Stomach smooth muscle (tissue), 2 donors: ENCODE results near the gene TRAF3IP1.
"Not testable (repeated sequence)": the region's sequence is repeated elsewhere in the genome, so short reads cannot be mapped to it uniquely, and the experiment has no call there.

Source experiments
- H3K27ac ChIP-seq: one replicate; pipeline ENCODE4 v1.7.0; 2013; ENCODE audit warnings: mild to moderate bottlenecking, low read length, inconsistent platforms
- H3K27me3 ChIP-seq, 2 donors: one replicate each; pipeline ENCODE4 v1.7.0; 2013; ENCODE audit warnings: low read length in 2 of 2; ENCODE audit not compliant: insufficient read depth in 2 of 2, control insufficient read depth in 1 of 2
- H3K36me3 ChIP-seq, 2 donors: one replicate each; pipeline ENCODE4 v1.7.0; 2013; ENCODE audit warnings: low read length in 2 of 2; ENCODE audit not compliant: control insufficient read depth in 2 of 2, insufficient read depth in 2 of 2
- H3K4me1 ChIP-seq: one replicate; pipeline ENCODE4 v1.7.0; 2013; ENCODE audit warnings: low read length; ENCODE audit not compliant: control insufficient read depth, insufficient read depth
- H3K4me3 ChIP-seq, 2 donors: one replicate each; pipeline ENCODE4 v1.7.0; 2013; ENCODE audit warnings: low read length in 2 of 2
- H3K9ac ChIP-seq, 2 donors: one replicate each; pipeline ENCODE4 v1.7.0; 2013; ENCODE audit warnings: low read length in 2 of 2, mild to moderate bottlenecking in 1 of 2
- H3K9me3 ChIP-seq, 2 donors: one replicate each; pipeline ENCODE4 v1.7.0; 2013; ENCODE audit warnings: low read length in 2 of 2; ENCODE audit not compliant: control insufficient read depth in 2 of 2
- donor health status: healthy.
- donor health status: Pancreatic carcinoma.

TRAF3IP1 gene

DNA sequence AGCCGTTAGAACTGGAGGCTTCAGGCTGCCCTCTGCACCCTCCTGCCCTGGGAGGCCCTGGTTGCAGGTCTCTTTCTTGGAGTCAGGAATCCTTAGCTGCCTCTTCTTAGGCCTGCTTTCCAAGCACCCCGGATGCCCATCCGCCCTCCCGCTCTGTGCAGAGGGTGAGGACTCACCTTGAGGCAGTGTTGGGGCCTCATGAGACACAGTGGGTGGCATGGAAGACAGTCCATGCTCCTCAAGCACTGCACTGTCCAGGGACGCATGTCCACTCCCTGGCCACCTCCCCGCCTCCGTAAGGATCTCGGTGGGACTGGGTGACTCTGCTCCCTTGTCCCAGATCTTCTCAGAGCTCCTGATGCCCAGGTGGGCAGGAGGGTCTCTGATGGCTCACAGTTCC lies 5.7 kb upstream of the TRAF3IP1 start:
- H3K27me3 ChIP-seq = no peaks in the 10 kb centered on the region
- no peak overlapping the region for H3K9ac ChIP-seq
- H3K36me3 ChIP-seq = no peaks in the 10 kb centered on the region
- no peak overlapping the region for H3K4me3 ChIP-seq
- H3K27ac ChIP-seq = no peak overlapping the region
- no peaks in the 10 kb centered on the region for H3K9me3 ChIP-seq
- H3K4me1 ChIP-seq = no peaks in the 10 kb centered on the region

DNA sequence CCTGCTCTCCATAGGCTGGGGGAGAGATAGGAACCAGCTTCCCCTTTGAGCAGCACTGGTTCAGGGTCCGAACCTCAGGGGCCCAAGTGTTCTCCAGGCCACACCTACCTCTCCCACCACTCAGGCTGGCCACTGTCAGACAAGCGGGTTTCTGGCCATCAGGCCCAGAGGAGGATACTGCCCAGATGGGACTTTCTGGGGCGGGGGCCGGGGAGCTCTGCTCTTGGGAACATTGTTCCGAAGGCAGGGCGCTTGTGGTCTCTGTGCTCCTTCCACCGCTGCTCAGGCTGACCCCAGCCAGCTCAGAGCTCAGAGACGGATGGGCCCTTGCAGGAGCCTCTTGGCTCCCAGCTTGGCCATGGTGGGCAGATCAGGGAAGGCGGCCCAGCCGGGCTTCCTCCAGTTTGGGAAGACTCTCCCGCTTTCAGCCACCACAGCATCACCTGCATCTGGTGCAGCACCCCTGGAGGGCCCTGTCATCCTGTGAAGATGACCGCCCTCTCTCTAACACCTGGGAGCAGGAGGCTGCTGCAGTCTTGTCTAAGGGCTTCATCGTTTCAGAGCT lies 5.2 kb upstream of the TRAF3IP1 start:
- H3K27ac ChIP-seq = no peak overlapping the region
- no peaks in the 10 kb centered on the region for H3K27me3 ChIP-seq
- no peak overlapping the region for H3K4me3 ChIP-seq
- no peaks in the 10 kb centered on the region for H3K36me3 ChIP-seq
- no peak overlapping the region for H3K9ac ChIP-seq
- H3K4me1 ChIP-seq = peaks cover 4% of the 10 kb centered on the region
- no peaks in the 10 kb centered on the region for H3K9me3 ChIP-seq

DNA sequence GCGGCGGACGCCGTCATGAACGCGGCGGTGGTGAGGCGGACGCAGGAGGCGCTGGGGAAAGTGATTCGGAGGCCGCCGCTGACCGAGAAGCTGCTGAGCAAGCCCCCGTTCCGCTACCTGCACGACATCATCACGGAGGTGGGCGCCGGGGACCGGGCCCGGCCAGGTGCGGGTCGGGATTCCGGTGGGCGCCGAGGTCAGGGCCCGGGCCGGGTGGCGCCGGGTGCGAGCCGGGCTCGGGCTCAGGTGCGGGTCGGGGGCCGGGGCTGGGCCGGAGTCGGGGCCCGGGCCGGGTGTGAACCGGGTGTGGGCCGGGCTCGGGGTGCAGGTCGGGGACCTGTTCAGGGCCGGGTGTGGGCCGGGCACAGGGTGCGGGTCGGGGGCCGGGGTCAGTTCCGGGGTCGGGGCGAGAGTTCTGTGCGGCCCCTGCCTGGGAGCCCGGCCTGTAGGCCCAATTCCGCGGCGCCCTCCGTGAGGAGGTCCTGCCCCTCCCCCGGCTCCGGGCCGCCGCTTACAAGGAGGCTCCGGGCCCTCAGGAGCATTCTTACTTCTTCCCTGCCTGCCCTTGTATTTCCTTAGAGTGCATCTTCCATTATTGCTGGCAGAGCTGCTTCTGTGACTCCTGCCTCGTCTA lies 447 bp downstream of the TRAF3IP1 start:
- Histone ChIP-seq H3K4me3 (peak overlapping the region; percentile 73 to 82), H3K9ac (peak overlapping the region; percentile 60 to 73), H3K4me1 (peaks cover 15% of the 10 kb centered on the region), H3K27ac (no peak overlapping the region), H3K9me3 (no peaks in the 10 kb centered on the region), H3K27me3 (no peaks in the 10 kb centered on the region), H3K36me3 (peaks cover 0 to 3% of the 10 kb centered on the region in 2 donors)

DNA sequence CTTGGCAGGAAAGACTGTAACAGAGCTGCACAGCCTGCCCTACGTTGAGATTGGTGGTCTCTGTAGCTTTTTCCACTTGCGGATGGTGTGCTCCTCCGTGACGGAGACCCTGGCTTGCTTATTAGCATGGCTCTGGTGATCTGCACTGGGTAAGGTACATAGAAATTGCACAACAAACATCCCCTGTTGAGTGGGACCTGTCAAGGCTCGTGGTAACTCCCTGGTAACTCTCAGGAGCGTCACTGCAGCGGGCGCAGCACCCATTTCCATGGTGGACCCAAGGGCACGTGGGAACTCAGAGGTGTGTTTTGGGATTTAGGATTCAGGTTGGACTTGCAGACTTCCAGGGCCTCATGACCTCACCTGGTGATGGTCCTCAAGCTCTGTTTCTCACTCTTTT lies 1.1 kb downstream of the TRAF3IP1 start:
- H3K27me3 ChIP-seq = no peaks in the 10 kb centered on the region
- peak overlapping the region; percentile 73 to 82 for H3K4me3 ChIP-seq
- H3K4me1 ChIP-seq = peaks cover 15% of the 10 kb centered on the region
- H3K9me3 ChIP-seq = no peaks in the 10 kb centered on the region
- H3K27ac ChIP-seq = no peak overlapping the region
- peak overlapping the region; percentile 60 to 73 for H3K9ac ChIP-seq
- peaks cover 0 to 3% of the 10 kb centered on the region in 2 donors for H3K36me3 ChIP-seq

DNA sequence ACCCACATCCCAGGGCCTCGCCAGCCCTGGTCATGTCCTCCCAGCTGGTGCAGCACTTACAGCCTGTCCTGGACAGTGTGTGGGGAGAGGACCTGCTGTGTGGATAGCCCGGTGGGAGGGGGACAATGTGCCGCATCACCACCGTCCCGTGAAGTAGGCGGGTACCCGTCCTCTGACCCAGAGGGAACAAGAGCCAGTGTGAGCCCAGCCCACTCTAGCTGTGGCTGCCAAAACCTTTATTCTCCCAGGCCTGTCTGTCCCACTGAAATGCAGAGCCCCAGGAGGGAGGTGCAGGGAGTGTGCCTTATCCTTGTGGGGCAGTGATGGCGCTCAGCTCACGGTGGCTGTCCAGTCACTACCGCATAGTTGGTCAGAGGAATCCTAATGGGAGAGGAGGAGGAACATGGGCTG lies 1.7 kb downstream of the TRAF3IP1 start:
- Histone ChIP-seq H3K27me3 (no peaks in the 10 kb centered on the region), H3K9ac (no peak overlapping the region), H3K4me3 (peak overlapping the region in 1 of 2 donors; percentile 82), H3K27ac (no peak overlapping the region), H3K36me3 (peaks cover 1 to 3% of the 10 kb centered on the region in 2 donors), H3K9me3 (no peaks in the 10 kb centered on the region), H3K4me1 (peaks cover 15% of the 10 kb centered on the region)

DNA sequence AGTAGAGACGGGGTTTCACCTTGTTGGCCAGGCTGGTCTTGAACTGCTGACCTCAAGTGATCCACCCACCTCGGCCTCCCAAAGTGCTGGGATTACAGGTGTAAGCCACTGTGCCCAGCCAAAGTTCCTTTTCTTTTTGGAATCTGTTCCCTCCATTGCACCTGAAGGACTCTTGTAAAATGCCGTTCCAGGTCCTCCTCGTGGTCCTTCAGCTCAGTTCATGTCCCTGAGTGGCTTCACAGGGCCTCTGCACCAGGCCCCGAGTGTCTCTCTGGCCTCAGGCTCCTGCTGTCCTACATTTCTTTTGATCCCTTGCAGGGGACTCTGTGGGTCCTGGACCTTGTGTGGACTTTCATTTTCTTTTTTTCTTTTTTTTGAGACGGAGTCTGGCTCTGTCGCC lies 3.9 kb downstream of the TRAF3IP1 start:
- H3K4me3 ChIP-seq, H3K27me3 ChIP-seq, H3K27ac ChIP-seq, H3K9ac ChIP-seq, H3K9me3 ChIP-seq: not testable (repeated sequence)
- H3K4me1 ChIP-seq = peaks cover 15% of the 10 kb centered on the region
- peaks cover 11% of the 10 kb centered on the region in 2 donors for H3K36me3 ChIP-seq

DNA sequence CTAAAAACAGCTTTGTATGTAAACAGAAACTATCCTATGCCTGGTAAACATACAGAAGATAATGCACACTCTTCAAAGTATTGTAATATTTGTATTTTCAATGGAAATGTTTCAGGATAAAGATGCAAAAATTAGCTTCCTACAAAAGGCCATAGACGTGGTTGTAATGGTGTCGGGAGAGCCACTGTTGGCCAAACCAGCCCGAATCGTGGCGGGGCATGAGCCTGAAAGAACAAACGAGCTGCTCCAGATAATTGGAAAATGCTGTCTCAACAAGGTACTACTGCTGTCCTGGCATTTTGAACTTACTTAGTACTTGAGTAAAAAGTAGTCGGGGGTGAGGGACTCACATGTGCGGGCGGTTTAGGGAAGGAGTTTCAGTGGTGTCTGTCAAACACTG lies 5.4 kb downstream of the TRAF3IP1 start:
- Histone ChIP-seq H3K27ac (no peak overlapping the region), H3K4me1 (peaks cover 10% of the 10 kb centered on the region), H3K27me3 (no peaks in the 10 kb centered on the region), H3K9ac (no peak overlapping the region), H3K36me3 (peaks cover 18 to 20% of the 10 kb centered on the region in 2 donors), H3K4me3 (no peak overlapping the region), H3K9me3 (no peaks in the 10 kb centered on the region)

DNA sequence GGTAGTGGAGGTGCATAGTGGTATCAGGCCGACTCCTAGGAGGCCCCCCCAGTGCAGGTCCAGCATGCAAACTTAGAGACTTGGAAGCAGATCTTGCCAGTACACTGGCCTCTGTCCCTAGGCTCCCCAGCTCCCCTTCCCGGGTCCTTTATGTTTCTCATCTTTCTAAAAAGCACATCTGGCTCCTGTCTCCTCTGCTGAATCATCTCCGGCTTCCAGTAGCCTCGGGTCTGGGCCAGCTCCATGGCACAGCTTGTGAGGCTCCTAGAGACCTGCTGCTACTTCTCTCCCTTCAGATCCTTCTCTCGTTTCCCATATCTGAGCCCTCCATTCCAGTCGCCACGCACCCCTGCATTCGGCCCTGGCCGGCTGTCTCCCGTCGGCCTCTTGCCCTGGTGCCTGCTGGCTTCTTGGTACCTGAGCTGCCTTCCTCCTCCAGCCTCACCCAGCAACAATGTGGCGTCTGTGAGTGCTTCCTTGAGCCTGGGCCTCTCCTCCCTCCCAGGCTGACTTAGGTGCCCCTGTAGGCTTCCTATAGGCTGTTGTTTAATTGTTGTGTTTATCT lies 6.6 kb downstream of the TRAF3IP1 start:
- no peaks in the 10 kb centered on the region for H3K9me3 ChIP-seq
- H3K27ac ChIP-seq = no peak overlapping the region
- peaks cover under 1% of the 10 kb centered on the region for H3K4me1 ChIP-seq
- no peak overlapping the region for H3K9ac ChIP-seq
- H3K27me3 ChIP-seq = no peaks in the 10 kb centered on the region
- no peak overlapping the region for H3K4me3 ChIP-seq
- peaks cover 18 to 20% of the 10 kb centered on the region in 2 donors for H3K36me3 ChIP-seq

DNA sequence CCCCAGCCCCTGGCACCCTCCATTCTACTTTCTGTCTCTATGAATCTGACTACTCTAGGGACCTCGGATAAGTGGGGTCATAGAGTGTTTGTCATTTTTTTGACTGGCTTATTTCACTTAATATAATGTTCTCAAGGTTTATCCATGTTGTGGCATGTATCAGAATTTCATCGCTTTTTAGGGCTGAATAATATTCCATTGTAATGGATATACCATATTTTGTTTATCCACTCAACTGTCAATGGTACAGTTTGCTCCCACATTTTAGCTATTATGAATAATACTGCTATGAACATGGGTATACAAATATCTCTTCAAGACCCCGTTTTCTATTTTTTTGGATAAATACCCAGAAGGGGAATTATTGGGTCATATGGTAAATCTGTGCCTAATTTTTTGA lies 7.4 kb downstream of the TRAF3IP1 start:
- no peaks in the 10 kb centered on the region for H3K27me3 ChIP-seq
- no peaks in the 10 kb centered on the region for H3K9me3 ChIP-seq
- H3K4me1 ChIP-seq = no peaks in the 10 kb centered on the region
- no peak overlapping the region for H3K9ac ChIP-seq
- no peak overlapping the region for H3K27ac ChIP-seq
- H3K4me3 ChIP-seq = no peak overlapping the region
- peaks cover 18 to 20% of the 10 kb centered on the region in 2 donors for H3K36me3 ChIP-seq

DNA sequence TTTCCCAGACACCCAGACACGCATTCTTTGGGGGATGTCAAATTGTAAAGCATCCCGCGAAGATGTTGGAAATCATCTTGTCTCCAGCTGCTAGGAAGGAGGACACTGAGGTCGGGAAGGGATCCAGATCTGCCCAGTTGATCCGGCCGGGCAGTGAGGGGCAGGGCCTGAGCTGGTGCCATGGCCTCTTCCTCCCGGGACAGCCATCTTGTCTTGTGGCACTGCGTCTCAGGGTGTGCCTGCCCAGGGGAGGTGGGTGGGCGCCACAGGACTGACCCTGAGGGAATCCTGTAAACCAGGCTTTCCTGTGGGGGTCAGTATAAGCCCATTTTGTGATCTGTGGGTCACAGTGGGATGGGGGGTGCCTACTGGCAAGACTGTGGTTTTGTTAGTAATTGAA lies 10.1 kb downstream of the TRAF3IP1 start:
- Histone ChIP-seq H3K4me1 (no peaks in the 10 kb centered on the region), H3K27me3 (no peaks in the 10 kb centered on the region), H3K36me3 (peaks cover 20 to 24% of the 10 kb centered on the region in 2 donors), H3K9ac (no peak overlapping the region), H3K4me3 (no peak overlapping the region), H3K27ac (no peak overlapping the region), H3K9me3 (no peaks in the 10 kb centered on the region)

DNA sequence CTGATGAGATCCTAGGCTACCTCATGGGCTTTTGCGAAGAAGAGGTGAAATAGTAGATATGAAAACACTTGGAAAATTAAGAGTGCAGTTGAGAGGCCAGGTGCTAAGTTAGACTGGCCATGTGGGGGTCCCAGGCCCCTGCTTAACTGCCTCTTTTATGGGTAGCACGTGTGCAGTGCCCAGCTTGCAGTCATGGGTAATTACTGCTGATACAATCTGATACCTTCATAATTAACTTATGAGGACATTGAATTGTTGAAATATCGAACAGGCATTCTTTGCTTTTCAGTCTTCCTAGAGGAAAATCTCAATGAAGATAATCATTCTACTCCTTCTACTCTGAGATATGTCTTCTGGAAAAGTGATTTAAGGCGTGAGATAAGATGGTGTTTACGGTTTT lies 11.6 kb downstream of the TRAF3IP1 start:
- Histone ChIP-seq H3K9me3 (no peaks in the 10 kb centered on the region), H3K27me3 (no peaks in the 10 kb centered on the region), H3K36me3 (peaks cover 24% of the 10 kb centered on the region in 2 donors), H3K27ac (no peak overlapping the region), H3K9ac (no peak overlapping the region), H3K4me1 (no peaks in the 10 kb centered on the region), H3K4me3 (no peak overlapping the region)
